ENCODE measurements around the gene PLCB2.

The PLCB2 gene

DNA sequence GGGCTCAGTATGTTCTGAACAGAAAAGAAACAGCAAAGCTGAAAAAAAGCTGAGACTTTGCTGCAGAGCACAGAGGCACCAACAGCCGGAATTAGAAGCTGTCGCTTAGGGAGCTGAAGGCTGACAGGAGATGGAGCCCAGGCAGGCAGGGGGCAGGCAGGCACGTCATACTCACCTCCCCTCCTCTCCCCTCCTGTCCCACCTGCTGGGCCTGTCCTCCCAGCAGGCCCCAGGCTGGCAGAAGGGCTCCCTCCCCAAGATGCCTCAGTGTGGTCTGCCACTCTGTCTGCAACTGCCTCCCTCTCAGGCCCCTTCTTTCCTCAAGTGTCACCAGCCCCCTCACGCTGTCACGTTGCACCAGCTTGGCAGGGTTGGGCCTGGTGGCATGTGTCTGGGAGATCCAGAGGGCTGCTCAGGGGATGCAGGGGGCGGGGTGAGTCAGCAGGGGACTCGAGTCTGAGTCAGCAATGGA lies 21.6 kb downstream of the PLCB2 start:
- DNase-seq (ENCODE audit: low read depth), result no peak

- no peak for DNase-seq (ENCODE audit: low read depth)
Observed at GRCh38 chr15:40285554-40286011, 22.2 kb downstream of the PLCB2 start.

GRCh38 chr15:40285151-40285550 lies 22.6 kb downstream of the PLCB2 start:
- no peak for DNase-seq (ENCODE audit: low read depth)

- DNase-seq (ENCODE audit: low read depth), result no peak
Observed at GRCh38 chr15:40283615-40284300, 24.0 kb downstream of the PLCB2 start.

GRCh38 chr15:40282869-40283614 lies 24.7 kb downstream of the PLCB2 start, which contains the start of gene ANKRD63:
Gene ANKRD63, minus strand, starts transcription at chr15:40283064. Its CDS starts 478 bp downstream, at chr15:40282586.
- no peak for DNase-seq (ENCODE audit: low read depth)

GRCh38 chr15:40282147-40282868 lies 25.4 kb downstream of the PLCB2 start:
- DNase-seq (ENCODE audit: low read depth), result peak; percentile 27

GRCh38 chr15:40281801-40282146 lies 26.0 kb downstream of the PLCB2 start:
- DNase-seq (ENCODE audit: low read depth), result no peak

- DNase-seq (ENCODE audit: low read depth), result no peak
Observed at GRCh38 chr15:40281057-40281800, 26.5 kb downstream of the PLCB2 start.

DNA sequence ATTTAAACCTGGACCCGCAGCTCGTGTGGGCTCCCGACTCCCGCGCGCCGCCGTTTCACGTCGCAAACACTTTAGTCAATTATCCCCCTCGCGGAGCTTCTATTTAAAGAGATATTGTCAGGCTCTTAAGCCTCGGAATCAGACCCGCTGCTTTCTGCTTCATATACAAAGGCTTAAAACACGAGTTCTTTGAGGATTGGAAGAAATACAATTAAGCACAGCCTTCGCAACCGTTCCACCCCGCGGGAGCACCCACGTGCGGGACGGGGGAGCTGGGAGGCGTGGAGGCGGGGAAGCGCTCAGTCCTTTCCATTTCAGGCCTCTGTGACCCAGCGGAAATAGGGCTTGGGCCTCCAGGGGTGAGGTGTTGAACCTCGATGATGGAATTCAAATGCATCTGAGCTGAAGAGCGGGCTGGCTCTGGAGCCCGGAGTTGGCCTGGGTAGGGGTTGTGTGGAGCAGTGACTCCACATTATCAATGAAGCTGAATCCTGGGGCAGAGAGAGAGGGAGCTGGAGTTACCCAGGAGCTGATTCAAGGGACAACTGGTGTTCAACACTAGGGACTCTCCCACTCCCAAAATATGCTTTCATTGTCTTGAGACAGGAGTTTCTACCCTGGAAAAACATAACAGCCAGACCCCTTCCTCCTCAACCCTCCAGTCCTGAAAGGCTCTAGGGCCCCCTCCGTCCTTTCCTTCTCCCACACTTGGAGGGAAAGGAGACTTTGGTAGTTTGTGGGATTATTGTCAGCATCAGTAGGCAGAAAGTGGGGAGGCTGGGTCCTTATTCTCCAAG lies 27.3 kb downstream of the PLCB2 start:
- no peak for DNase-seq (ENCODE audit: low read depth)

DNA sequence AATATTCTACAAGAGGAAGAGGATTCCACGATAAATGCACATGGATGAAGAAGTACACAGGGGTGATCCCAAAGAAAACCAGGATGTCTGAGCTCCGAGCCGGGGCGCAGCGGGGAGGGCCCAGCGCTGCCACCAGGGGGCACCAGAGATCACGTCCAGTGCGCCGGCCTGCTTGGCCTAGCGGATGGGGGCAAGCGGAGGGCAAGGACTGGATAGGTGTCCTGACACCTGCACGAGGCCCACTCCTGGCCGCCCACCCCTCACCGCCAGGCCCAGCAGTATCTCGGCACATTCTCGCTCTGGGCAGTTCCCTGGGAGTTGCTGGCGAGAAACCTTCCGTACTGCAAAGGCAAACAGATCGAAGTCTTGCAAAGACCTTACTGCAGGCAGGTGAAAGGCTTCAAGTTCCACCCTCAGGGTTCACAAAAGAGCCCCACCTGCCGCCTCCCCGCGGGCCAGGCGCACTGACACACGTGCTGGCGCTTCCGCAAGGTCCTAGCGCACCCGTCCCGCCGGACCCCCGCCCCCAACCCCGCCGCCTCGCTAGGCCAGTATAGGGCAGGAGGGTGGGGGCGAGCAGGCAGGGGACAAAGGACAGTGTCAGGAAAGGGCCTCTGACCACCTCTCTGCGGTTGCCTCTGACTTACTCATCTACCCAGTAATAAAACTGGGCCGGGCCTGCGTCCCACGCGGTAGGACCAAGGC lies 28.1 kb downstream of the PLCB2 start:
- peak; percentile 47 for DNase-seq (ENCODE audit: low read depth)

- no peak for DNase-seq (ENCODE audit: low read depth)
Observed at GRCh38 chr15:40278026-40278425, 29.7 kb downstream of the PLCB2 start.

DNA sequence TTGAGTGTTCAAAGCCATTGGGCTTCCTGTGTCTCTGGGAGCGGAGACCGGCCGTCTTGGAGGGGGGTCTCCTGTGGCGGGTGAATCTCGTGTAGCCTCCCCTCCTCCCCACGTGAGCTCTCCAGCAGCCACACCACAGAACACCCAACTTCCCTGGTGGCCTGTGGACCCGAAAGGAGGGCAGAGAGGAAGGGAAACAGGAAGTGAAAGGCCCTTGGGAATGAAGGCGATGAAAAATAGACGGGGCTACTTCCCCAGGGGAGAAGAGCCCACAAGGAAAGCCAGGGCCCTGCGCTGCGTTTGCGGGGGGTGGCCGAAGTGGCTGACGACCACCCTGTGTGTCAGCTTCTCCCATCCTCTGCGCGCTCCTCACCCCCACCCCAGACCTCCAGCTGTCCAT lies 30.3 kb downstream of the PLCB2 start:
- DNase-seq (ENCODE audit: low read depth), result no peak

DNA sequence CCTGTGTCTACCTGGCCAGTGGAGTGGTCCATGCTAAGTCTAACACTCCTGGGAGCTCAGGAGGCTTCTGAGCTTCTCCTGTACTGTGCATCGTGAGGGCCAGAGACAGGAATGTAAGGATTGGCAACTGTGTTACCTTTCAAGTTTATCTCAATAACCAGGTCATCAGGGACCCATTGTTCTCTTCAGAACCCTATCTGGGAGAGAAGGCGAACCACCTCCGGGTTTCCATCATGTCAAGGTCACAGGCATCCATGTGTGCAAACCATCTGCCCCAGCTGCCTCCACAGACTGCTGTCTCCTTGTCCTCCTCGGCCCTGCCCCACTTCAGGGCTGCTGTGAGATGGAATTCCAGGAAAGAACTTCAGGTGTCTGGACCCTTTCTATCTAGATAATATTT lies 30.8 kb downstream of the PLCB2 start:
- no peak for DNase-seq (ENCODE audit: low read depth)

- DNase-seq (ENCODE audit: low read depth), result no peak
Observed at GRCh38 chr15:40275954-40276353, 31.8 kb downstream of the PLCB2 start.

DNA sequence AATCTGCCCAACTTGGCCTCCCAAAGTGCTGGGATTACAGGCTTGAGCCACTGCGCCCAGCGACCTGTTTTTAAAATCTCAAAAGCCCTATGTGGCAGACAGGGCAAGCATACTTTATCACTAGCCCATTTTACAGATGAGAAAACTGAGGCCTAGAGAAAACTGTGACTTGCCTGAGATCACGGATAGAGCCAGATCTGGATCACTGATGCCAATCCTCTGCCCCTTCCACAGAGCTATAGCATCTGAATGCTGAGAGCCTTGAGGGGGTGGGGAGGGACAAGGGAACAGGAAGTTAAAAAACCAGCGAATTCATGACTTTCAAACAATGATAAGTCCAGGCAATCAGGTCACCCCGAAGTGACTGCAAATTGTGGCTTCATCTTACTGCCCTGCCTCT lies 32.2 kb downstream of the PLCB2 start:
- DNase-seq (ENCODE audit: low read depth), result no peak

DNA sequence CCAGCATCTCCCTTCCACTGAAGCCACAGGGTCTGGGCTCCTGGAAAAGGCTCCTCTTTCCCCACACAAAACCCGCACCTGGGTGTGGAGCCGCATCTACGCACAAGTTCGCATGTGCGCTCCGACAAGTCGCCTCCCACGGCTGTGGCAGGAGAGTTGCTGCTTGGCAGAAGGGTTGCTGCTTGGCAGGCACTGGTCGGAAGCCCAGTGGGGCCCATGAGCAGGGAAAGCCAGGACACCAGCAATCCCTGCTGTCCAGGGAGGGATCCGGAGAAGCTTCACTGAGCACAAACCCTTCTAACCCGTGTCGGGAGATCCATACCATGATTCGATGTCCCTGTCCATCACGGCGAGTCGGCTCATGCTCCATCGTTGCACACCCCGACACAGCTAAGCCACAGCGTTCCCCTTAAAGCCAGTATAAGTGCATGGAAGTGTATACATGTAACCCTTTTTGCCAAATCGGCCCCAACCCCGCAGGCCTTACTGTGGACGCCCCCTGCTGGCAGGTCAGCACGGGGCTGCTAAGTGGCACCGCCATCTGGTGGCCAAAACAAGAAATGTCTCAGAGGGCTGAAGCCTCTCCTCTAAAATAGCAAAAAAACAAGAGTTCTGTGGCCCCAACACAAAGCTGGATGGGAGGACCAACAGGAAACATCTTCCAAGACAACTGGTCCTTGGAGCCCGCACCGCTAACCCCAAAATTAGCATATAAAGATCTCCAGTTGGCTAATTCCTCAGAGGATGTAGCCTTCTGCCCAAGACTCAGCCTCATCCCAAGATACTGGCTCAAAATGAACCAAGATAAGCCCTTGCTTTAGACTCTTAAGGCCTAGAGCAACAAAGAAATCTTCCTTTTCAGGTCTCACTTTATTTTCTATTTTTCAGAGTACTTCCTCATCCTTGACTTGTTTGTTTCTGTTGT lies 33.1 kb downstream of the PLCB2 start:
- peak; percentile 80 for DNase-seq (ENCODE audit: low read depth)

DNA sequence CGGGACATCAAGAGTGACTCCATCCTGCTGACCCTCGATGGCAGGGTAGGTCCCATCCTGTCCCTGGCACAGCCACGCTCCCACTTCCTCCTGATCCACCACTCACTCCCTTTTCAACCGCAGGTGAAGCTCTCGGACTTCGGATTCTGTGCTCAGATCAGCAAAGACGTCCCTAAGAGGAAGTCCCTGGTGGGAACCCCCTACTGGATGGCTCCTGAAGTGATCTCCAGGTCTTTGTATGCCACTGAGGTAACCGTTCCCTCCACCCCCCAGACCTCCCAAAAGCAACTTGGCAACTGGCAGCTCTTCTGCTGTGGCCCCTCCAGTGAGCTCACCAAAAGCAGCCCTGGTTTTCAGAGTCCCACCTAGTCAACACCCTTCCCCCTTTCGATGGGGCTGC lies 34.3 kb downstream of the PLCB2 start:
- DNase-seq (ENCODE audit: low read depth), result no peak

- no peak for DNase-seq (ENCODE audit: low read depth)
Observed at GRCh38 chr15:40272485-40273056, 35.2 kb downstream of the PLCB2 start.
